Activated CD8-positive, alpha-beta T cell treated with anti-CD3 and anti-CD28 coated beads for 36 hours (primary cell): ENCODE measurements around the gene MCC. TPM values are rescaled to one million over a fixed set of nuclear protein-coding genes. Genes with fewer than 3 reads are reported as not detected.

Experiments used
- ATAC-seq: fragments of 200-7000 bp; cut with Tn5 transposase; one replicate; pipeline ENCODE4 v1.10.0; 2021; ENCODE audit warnings: mild to moderate bottlenecking, moderate library complexity
- CTCF ChIA-PET: fragments of 350-600 bp; sonication (Branson Sonifier 250); formaldehyde crosslinking; loops from one replicate; lab custom pipeline; 2021; ENCODE audit warnings: antibody characterized with exemption; lab: Charles Lee
- POLR2A ChIA-PET: fragments of 350-600 bp; sonication (Branson Sonifier 250); formaldehyde crosslinking; loops from one replicate; lab custom pipeline; 2021; ENCODE audit warnings: antibody characterized with exemption; lab: Charles Lee
- DNase-seq: peaks from one replicate; pipeline ENCODE4 v3.0.0-alpha.2; 2020
- H3K27ac Mint-ChIP-seq: one replicate; pipeline ENCODE4 v1.8.0; 2021; ENCODE audit warnings: mild to moderate bottlenecking, mixed read lengths
- H3K27me3 Mint-ChIP-seq: one replicate; pipeline ENCODE4 v1.8.0; 2021; ENCODE audit warnings: mixed read lengths
- H3K36me3 Mint-ChIP-seq: one replicate; pipeline ENCODE4 v1.8.0; 2021; ENCODE audit warnings: low read depth, mixed read lengths
- H3K4me1 Mint-ChIP-seq: one replicate; pipeline ENCODE4 v1.8.0; 2021; ENCODE audit warnings: low read depth, mixed read lengths
- H3K4me3 Mint-ChIP-seq: one replicate; pipeline ENCODE4 v1.8.0; 2021; ENCODE audit warnings: mild to moderate bottlenecking, moderate library complexity, mixed read lengths
- H3K9me3 Mint-ChIP-seq: one replicate; pipeline ENCODE4 v1.8.0; 2021; ENCODE audit warnings: mixed read lengths
- CTCF ChIP-seq: fragments of 200-600 bp; IDR thresholded peaks from one replicate; pipeline ENCODE4 v1.8.0; 2022; ENCODE audit warnings: antibody characterized with exemption, mild to moderate bottlenecking
- intact Hi-C: fragments of 100-400 bp; cut with micrococcal nuclease; formaldehyde crosslinking; loops from one replicate; pipeline ENCODE4 v1.10.0; 2022
- total RNA-seq, 2 experiments: library from RNA; stranded (reverse); gene quantifications; one replicate each; pipeline ENCODE4 v1.2.3, GENCODE V29; 2021

MCC gene
- total RNA-seq, 2 experiments from 2014 or later: 4.9 to 5.4 TPM

- Mint-ChIP-seq H3K27ac (no peak overlapping the region), H3K36me3 (peaks cover 5% of the 10 kb centered on the region), H3K4me3 (no peak overlapping the region), H3K9me3 (no peaks in the 10 kb centered on the region), H3K27me3 (no peaks in the 10 kb centered on the region), H3K4me1 (no peaks in the 10 kb centered on the region)
- TF ChIP-seq CTCF: no peak
- ChIA-PET POLR2A (no interaction called here), CTCF (no interaction called here)
- intact Hi-C loops: no loop called here
- ATAC-seq: no peak
- no peak for DNase-seq
Measured at GRCh38 chr5:113103330-113103729, 384.9 kb downstream of the MCC start.

GRCh38 chr5:113102121-113102531, 386.1 kb downstream of the MCC start:
- Mint-ChIP-seq H3K27ac (no peak overlapping the region), H3K4me3 (no peak overlapping the region), H3K9me3 (no peaks in the 10 kb centered on the region), H3K4me1 (no peaks in the 10 kb centered on the region), H3K27me3 (no peaks in the 10 kb centered on the region), H3K36me3 (peaks cover 5% of the 10 kb centered on the region)
- TF ChIP-seq CTCF: no peak
- ATAC-seq: no peak
- no peak for DNase-seq
- intact Hi-C loops: no loop called here
- CTCF ChIA-PET: interaction anchor here (0.9 to 1.1 kb wide), 2 partner anchors 12 to 106 kb away, joined by 3 read pairs; no protein-coding TSS in a partner anchor
- POLR2A ChIA-PET: interaction anchor here (0.6 to 0.7 kb wide), 2 partner anchors 12 to 647 kb away, joined by 3 read pairs; no protein-coding TSS in a partner anchor

GRCh38 chr5:113100981-113101380, 387.3 kb downstream of the MCC start:
- ChIA-PET POLR2A (interaction anchor here (1.3 kb wide), 1 partner anchor 44 kb away, joined by 3 read pairs; no protein-coding TSS in a partner anchor), CTCF (interaction anchor here (0.7 kb wide), 2 partner anchors 36 to 60 kb away, joined by 3 to 4 read pairs; no protein-coding TSS in a partner anchor)
- Mint-ChIP-seq H3K9me3 (no peaks in the 10 kb centered on the region), H3K36me3 (peaks cover 5% of the 10 kb centered on the region), H3K27me3 (no peaks in the 10 kb centered on the region), H3K4me1 (no peaks in the 10 kb centered on the region), H3K4me3 (no peak overlapping the region), H3K27ac (no peak overlapping the region)
- DNase-seq: no peak
- intact Hi-C loops: no loop called here
- ATAC-seq: no peak
- TF ChIP-seq CTCF: no peak

GRCh38 chr5:113099822-113100221, 388.4 kb downstream of the MCC start:
- ChIA-PET POLR2A (no interaction called here), CTCF (no interaction called here)
- DNase-seq (no peak), ATAC-seq (no peak)
- Mint-ChIP-seq H3K9me3 (no peaks in the 10 kb centered on the region), H3K27me3 (no peaks in the 10 kb centered on the region), H3K36me3 (peaks cover 5% of the 10 kb centered on the region), H3K27ac (no peak overlapping the region), H3K4me3 (no peak overlapping the region), H3K4me1 (no peaks in the 10 kb centered on the region)
- intact Hi-C loops: no loop called here
- TF ChIP-seq CTCF: no peak

GRCh38 chr5:113098378-113098777, 389.9 kb downstream of the MCC start:
- H3K4me3 Mint-ChIP-seq: no peak overlapping the region
- H3K27ac Mint-ChIP-seq: no peak overlapping the region
- no peak for DNase-seq
- ATAC-seq: no peak
- ChIA-PET CTCF (no interaction called here), POLR2A (no interaction called here)
- no peaks in the 10 kb centered on the region for H3K4me1 Mint-ChIP-seq
- no peaks in the 10 kb centered on the region for H3K27me3 Mint-ChIP-seq
- peaks cover 5% of the 10 kb centered on the region for H3K36me3 Mint-ChIP-seq
- H3K9me3 Mint-ChIP-seq: no peaks in the 10 kb centered on the region
- intact Hi-C loops: no loop called here
- no peak for TF ChIP-seq CTCF
